H1 (cell line): ENCODE measurements around the gene SMG1. TPM values are rescaled to one million over a fixed set of nuclear protein-coding genes. Genes with fewer than 3 reads are reported as not detected.

Experiments
- CTCF ChIA-PET: fragments of 300-600 bp; sonication (Branson Sonifier 250); formaldehyde crosslinking; loops from one replicate; lab custom pipeline; 2021; ENCODE audit not compliant: partially characterized antibody; lab: Charles Lee
- POLR2A ChIA-PET: fragments of 300-600 bp; sonication (Branson Sonifier 250); formaldehyde crosslinking; loops from one replicate; lab custom pipeline; 2021; ENCODE audit warnings: inconsistent platforms; ENCODE audit not compliant: partially characterized antibody; lab: Charles Lee
- DNase-seq, 2 experiments: peaks; one replicate each; pipeline versions ENCODE4 v3.0.0 to v3.0.0-alpha.2; 2010 to 2022; ENCODE audit warnings: low spot score in 2 of 2, low read depth in 1 of 2, mixed read lengths in 1 of 2
- FAIRE-seq: peaks from 2 replicates; lab custom pipeline; 2011; peaks lifted over from hg19 to GRCh38; lab: Jason Lieb, UNC
- H2AFZ ChIP-seq: 2 replicates; pipeline ENCODE4 v1.8.1; 2012; ENCODE audit warnings: low read length, inconsistent platforms
- H2AK5ac ChIP-seq: 2 replicates; pipeline ENCODE4 v1.6.1; 2013; ENCODE audit warnings: low read depth, low read length
- H2BK120ac ChIP-seq: replicated peaks from 2 replicates; pipeline ENCODE3; 2013; ENCODE audit warnings: low read depth, low read length, inconsistent platforms
- H2BK12ac ChIP-seq: 2 replicates; pipeline ENCODE4 v1.6.1; 2013; ENCODE audit warnings: low read depth, low read length
- H2BK15ac ChIP-seq: 2 replicates; pipeline ENCODE4 v1.6.1; 2013; ENCODE audit warnings: low read length
- H2BK20ac ChIP-seq: 2 replicates; pipeline ENCODE4 v1.6.1; 2013; ENCODE audit warnings: low read length
- H2BK5ac ChIP-seq: 2 replicates; pipeline ENCODE4 v1.6.1; 2013; ENCODE audit warnings: low read depth, low read length
- H3K14ac ChIP-seq: 2 replicates; pipeline ENCODE4 v1.6.1; 2013; ENCODE audit warnings: inconsistent platforms; ENCODE audit not compliant: insufficient read length
- H3K18ac ChIP-seq: 2 replicates; pipeline ENCODE4 v1.6.1; 2013; ENCODE audit warnings: low read length; ENCODE audit errors: extremely low read depth
- H3K23ac ChIP-seq: 2 replicates; pipeline ENCODE4 v1.6.1; 2013; ENCODE audit warnings: inconsistent platforms; ENCODE audit not compliant: insufficient read length
- H3K23me2 ChIP-seq: 2 replicates; pipeline ENCODE4 v1.6.1; 2013; ENCODE audit warnings: low read depth, low read length
- H3K27ac ChIP-seq: 2 replicates; pipeline ENCODE4 v1.6.1; 2011; ENCODE audit warnings: low read depth, low read length, inconsistent platforms
- H3K27me3 ChIP-seq, 4 experiments: replicated peaks in 1 of 4; 1 replicate in 1 of 4; 2 replicates in 3 of 4; pipeline versions ENCODE4 v1.6.1 to v1.8.1; 2011 to 2013; ENCODE audit warnings: low read length in 3 of 4, mild to moderate bottlenecking in 3 of 4, inconsistent platforms in 2 of 4, mixed read lengths in 2 of 4, moderate library complexity in 1 of 4; ENCODE audit not compliant: control insufficient read depth in 3 of 4, insufficient read depth in 3 of 4; ENCODE audit errors: extremely low read depth in 1 of 4
- H3K36me3 ChIP-seq, 4 experiments: 2 replicates each; pipeline versions ENCODE4 v1.6.1 to v1.8.1; 2011 to 2013; ENCODE audit warnings: mild to moderate bottlenecking in 4 of 4, low read length in 3 of 4, moderate library complexity in 2 of 4, control low read depth in 1 of 4, inconsistent platforms in 1 of 4; ENCODE audit not compliant: insufficient read depth in 4 of 4, control insufficient read depth in 2 of 4
- H3K4ac ChIP-seq: replicated peaks from 2 replicates; pipeline ENCODE3; 2013; ENCODE audit warnings: low read length, low read depth, mixed read lengths, inconsistent platforms; ENCODE audit not compliant: insufficient read length
- H3K4me1 ChIP-seq, 4 experiments: replicated peaks in 1 of 4; 1 replicate in 1 of 4; 2 replicates in 3 of 4; pipeline versions ENCODE4 v1.6.1 to v1.8.1; 2011 to 2013; ENCODE audit warnings: low read length in 3 of 4, inconsistent platforms in 2 of 4, mixed read lengths in 1 of 4; ENCODE audit not compliant: insufficient read depth in 4 of 4, control insufficient read depth in 3 of 4
- H3K4me2 ChIP-seq, 2 experiments: 2 replicates each; pipeline versions ENCODE4 v1.6.1 to v1.8.1; 2011 to 2013; ENCODE audit warnings: low read depth in 2 of 2, low read length in 2 of 2, control low read depth in 1 of 2, inconsistent platforms in 1 of 2, mild to moderate bottlenecking in 1 of 2; ENCODE audit not compliant: insufficient read depth in 1 of 2
- H3K4me3 ChIP-seq, 4 experiments: fragments of 200-600, 300-600 bp in 1 of 4; sonication (generic), shearing (Covaris generic), sonication (Bioruptor Twin) in 1 of 4; 2 replicates each; pipeline versions ENCODE4 v1.5.1 to v1.8.1; 2011 to 2016; ENCODE audit warnings: low read length in 4 of 4, low read depth in 3 of 4, control low read depth in 2 of 4, inconsistent platforms in 2 of 4, mild to moderate bottlenecking in 2 of 4, mixed read lengths in 1 of 4, moderate library complexity in 1 of 4; ENCODE audit not compliant: insufficient read depth in 2 of 4; ENCODE audit errors: extremely low read depth in 1 of 4
- H3K56ac ChIP-seq: replicated peaks from 2 replicates; pipeline ENCODE3; 2013; ENCODE audit warnings: low read depth, mild to moderate bottlenecking, mixed read lengths, low read length, inconsistent platforms; ENCODE audit not compliant: insufficient read length
- H3K79me1 ChIP-seq: 2 replicates; pipeline ENCODE4 v1.6.1; 2013; ENCODE audit warnings: low read depth, low read length, control low read depth
- H3K79me2 ChIP-seq, 2 experiments: 2 replicates each; pipeline versions ENCODE4 v1.6.1 to v1.8.1; 2012 to 2013; ENCODE audit warnings: low read length in 2 of 2, mild to moderate bottlenecking in 2 of 2, inconsistent platforms in 1 of 2; ENCODE audit not compliant: insufficient read depth in 2 of 2, control insufficient read depth in 1 of 2
- H3K9ac ChIP-seq, 4 experiments: replicated peaks in 1 of 4; 1 replicate in 1 of 4; 2 replicates in 3 of 4; pipeline versions ENCODE4 v1.6.1 to v1.8.1; 2011 to 2013; ENCODE audit warnings: low read depth in 3 of 4, low read length in 3 of 4, control low read depth in 2 of 4, mild to moderate bottlenecking in 2 of 4, moderate library complexity in 2 of 4, inconsistent platforms in 1 of 4; ENCODE audit errors: extremely low read depth in 1 of 4
- H3K9me3 ChIP-seq, 2 experiments: 2 replicates each; pipeline versions ENCODE4 v1.6.1 to v1.8.1; 2012 to 2013; ENCODE audit warnings: mild to moderate bottlenecking in 2 of 2, moderate library complexity in 2 of 2, control low read depth in 1 of 2, inconsistent platforms in 1 of 2, low read depth in 1 of 2, low read length in 1 of 2, mixed read lengths in 1 of 2; ENCODE audit not compliant: insufficient read depth in 2 of 2
- H4K20me1 ChIP-seq, 2 experiments: replicated peaks in 1 of 2; 2 replicates each; pipeline versions ENCODE3 to v1.8.1; 2011 to 2013; ENCODE audit warnings: inconsistent platforms in 2 of 2, low read length in 2 of 2, mild to moderate bottlenecking in 1 of 2; ENCODE audit not compliant: insufficient read depth in 2 of 2, control insufficient read depth in 1 of 2
- H4K5ac ChIP-seq: 2 replicates; pipeline ENCODE4 v1.6.1; 2013; ENCODE audit warnings: low read length, low read depth, mixed read lengths, inconsistent platforms; ENCODE audit not compliant: insufficient read length
- H4K8ac ChIP-seq: 2 replicates; pipeline ENCODE4 v1.8.0; 2013; ENCODE audit warnings: mild to moderate bottlenecking, moderate library complexity, low read length, inconsistent platforms; ENCODE audit not compliant: insufficient read depth; ENCODE audit errors: extremely low read depth
- H4K91ac ChIP-seq: replicated peaks from 2 replicates; pipeline ENCODE3; 2013; ENCODE audit warnings: low read length, mixed read lengths, inconsistent platforms; ENCODE audit not compliant: insufficient read length
- CTBP2 ChIP-seq: IDR thresholded peaks from 2 replicates; pipeline ENCODE4 v1.7.0; 2011; ENCODE audit warnings: borderline replicate concordance, mild to moderate bottlenecking, moderate library complexity, mixed read lengths, low read length; ENCODE audit not compliant: insufficient read depth, insufficient read length
- CTCF ChIP-seq, 3 experiments: IDR thresholded peaks; 1 replicate in 2 of 3; 2 replicates in 1 of 3; pipeline versions ENCODE4 v1.5.1 to v1.6.1; 2011; ENCODE audit warnings: low read length in 3 of 3, mild to moderate bottlenecking in 3 of 3, inconsistent platforms in 2 of 3, low read depth in 1 of 3, moderate library complexity in 1 of 3; ENCODE audit not compliant: insufficient read depth in 1 of 3; ENCODE audit errors: control extremely low read depth in 1 of 3
- EP300 ChIP-seq, 2 experiments: IDR thresholded peaks; 1 replicate in 1 of 2; 2 replicates in 1 of 2; pipeline ENCODE4 v1.6.1; 2011 to 2012; ENCODE audit warnings: low read depth in 2 of 2, low read length in 2 of 2, mild to moderate bottlenecking in 2 of 2, borderline replicate concordance in 1 of 2, inconsistent platforms in 1 of 2, moderate library complexity in 1 of 2
- FOSL1 ChIP-seq: IDR thresholded peaks from 2 replicates; pipeline ENCODE4 v1.6.1; 2011; ENCODE audit warnings: mild to moderate bottlenecking, low read depth, low read length, moderate library complexity; ENCODE audit not compliant: insufficient read depth
- KDM1A ChIP-seq: fragments of 200-600, 300-600 bp; sonication (generic); IDR thresholded peaks from 2 replicates; pipeline ENCODE4 v1.7.1; 2016; ENCODE audit warnings: mild to moderate bottlenecking, low read length, borderline replicate concordance
- NRF1 ChIP-seq: IDR thresholded peaks from 2 replicates; pipeline ENCODE4 v1.6.1; 2011; ENCODE audit warnings: mild to moderate bottlenecking, low read depth, low read length, improper control_type of control experiment
- POLR2A ChIP-seq, 2 experiments: IDR thresholded peaks; 1 replicate in 1 of 2; 2 replicates in 1 of 2; pipeline ENCODE4 v1.6.1; 2011; ENCODE audit warnings: low read depth in 2 of 2, low read length in 2 of 2, mild to moderate bottlenecking in 2 of 2; ENCODE audit errors: control extremely low read depth in 1 of 2
- SRF ChIP-seq: IDR thresholded peaks from 2 replicates; pipeline ENCODE4 v1.6.1; 2011; ENCODE audit warnings: mild to moderate bottlenecking, low read depth, low read length, moderate library complexity
- SUZ12 ChIP-seq: fragments of 200-600 bp; sonication (generic); IDR thresholded peaks from 2 replicates; pipeline ENCODE4 v1.6.1; 2012; ENCODE audit warnings: mild to moderate bottlenecking, inconsistent platforms, low read length, moderate library complexity, mixed read lengths
- TCF12 ChIP-seq: IDR thresholded peaks from 2 replicates; pipeline ENCODE4 v1.6.1; 2011; ENCODE audit warnings: low read depth, mild to moderate bottlenecking, low read length
- WGBS, 2 experiments: shearing (Covaris generic) in 1 of 2; methylation state at CpG; one replicate each; pipeline versions ENCODE4 v1.1.6 to v1.1.7; 2013 to 2015; ENCODE audit warnings: low lambda C conversion rate in 2 of 2, mixed read lengths in 2 of 2, inconsistent platforms in 1 of 2, low coverage in 1 of 2, missing lambda C conversion rate in 1 of 2; ENCODE audit not compliant: insufficient replicate concordance in 2 of 2, insufficient coverage in 1 of 2, insufficient read length in 1 of 2; ENCODE audit errors: extremely low coverage in 1 of 2, missing lambda C conversion rate in 1 of 2; 5-methylcytosine and 5-hydroxymethylcytosine counted together
- polyA plus RNA-seq, 7 experiments: library from polyadenylated mRNA; depleted of rRNA in 3 of 7; stranded (reverse) in 5 of 7; unstranded in 2 of 7; fragments of >200 nt in 5 of 7; fragments of 200-250 nt in 2 of 7; gene quantifications; 1 replicate in 5 of 7; 2 replicates in 1 of 7; 4 replicates in 1 of 7; pipeline versions ENCODE4 v1.2.1 to v1.2.3, GENCODE V29; 2011 to 2013; ENCODE audit warnings: missing spikeins in 2 of 7, mixed read lengths in 2 of 7
- total RNA-seq: library from RNA; stranded (reverse); fragmentation: NEBNext Ultra II Directional; extraction: Animal tissue kit (Norgen Biotek cat#: 25700); gene quantifications from 2 replicates; pipeline ENCODE4 v1.2.1, GENCODE V29; 2021
- TF ChIP-seq, protein P1 (sequence below): IDR thresholded peaks from 2 replicates; pipeline ENCODE4 v1.6.1; 2011; ENCODE audit warnings: low read depth, mild to moderate bottlenecking, low read length; ENCODE audit not compliant: insufficient read depth

The SMG1 gene
- total and polyA plus RNA-seq, 2 of the 8 experiments (the other 6 are each of a cell fraction or from before 2014, with no cell fraction given), result 14.9 to 90.6 TPM

- peaks cover 0 to 2% of the 10 kb centered on the region in 2 experiments for H4K20me1 ChIP-seq
- no peak overlapping the region for H3K4me3 ChIP-seq
- FAIRE-seq, result no peak
- no peaks in the 10 kb centered on the region for H3K79me1 ChIP-seq
- H2BK5ac ChIP-seq, result no peak overlapping the region
- no peak overlapping the region for H4K91ac ChIP-seq
- H3K23ac ChIP-seq, result no peak overlapping the region
- H2BK12ac ChIP-seq, result no peak overlapping the region
- H2BK120ac ChIP-seq, result no peak overlapping the region
- no peak overlapping the region for H3K14ac ChIP-seq
- peaks cover 15 to 63% (median 51%) of the 10 kb centered on the region in 4 experiments; a peak in 7 of 8 replicates for H3K36me3 ChIP-seq
- H3K79me2 ChIP-seq, result no peaks in the 10 kb centered on the region
- H3K9me3 ChIP-seq, result no peaks in the 10 kb centered on the region
- no peak overlapping the region for H4K5ac ChIP-seq
- H3K23me2 ChIP-seq, result peaks cover 2% of the 10 kb centered on the region; the same call in 1 of the 2 replicates
- H3K4me2 ChIP-seq, result no peak overlapping the region
- ChIA-PET POLR2A (interaction anchor here (1.3 to 3.2 kb wide), 4 partner anchors 11 to 39 kb away, joined by 3 to 13 read pairs (median 6); partner anchors contain the start of genes ARL6IP1 and RPS15A), CTCF (no interaction called here)
- no peak overlapping the region for H3K27ac ChIP-seq
- H3K56ac ChIP-seq, result no peak overlapping the region
- no peak overlapping the region for H3K9ac ChIP-seq
- no peaks in the 10 kb centered on the region for H3K27me3 ChIP-seq
- H3K18ac ChIP-seq, result no peak overlapping the region
- H3K4me1 ChIP-seq, result no peaks in the 10 kb centered on the region
- H2BK15ac ChIP-seq, result no peak overlapping the region
- WGBS, 2 experiments, result 93% methylated on average over 6 of the region's 6 CpGs; no CpG with 5 or more reads in 1 of the 2 experiments
- no peak overlapping the region for H2AFZ ChIP-seq
- no peak overlapping the region for H2AK5ac ChIP-seq
- H2BK20ac ChIP-seq, result no peak overlapping the region
- no peak overlapping the region; the same call in 1 of the 2 replicates for H4K8ac ChIP-seq
- H3K4ac ChIP-seq, result no peak overlapping the region
- no peak for DNase-seq
- TF ChIP-seq KDM1A, result no peak
- TF ChIP-seq EP300 (IDR thresholded peaks at IDR 0.05; ENCODE audit: borderline replicate concordance in 1 of 2, low read depth in 2 of 2, low read length in 2 of 2), result no peak
- TF ChIP-seq CTBP2, result no peak
- no peak for TF ChIP-seq CTCF (IDR thresholded peaks at IDR 0.05; ENCODE audit: control extremely low read depth in 1 of 3, insufficient read depth in 1 of 3, low read depth in 1 of 3, low read length in 3 of 3)
- no peak for TF ChIP-seq NRF1
- TF ChIP-seq TCF12, result no peak
- no peak for TF ChIP-seq SRF
- no peak for TF ChIP-seq POLR2A (IDR thresholded peaks at IDR 0.05; ENCODE audit: control extremely low read depth in 1 of 2, low read depth in 2 of 2, low read length in 2 of 2)
- TF ChIP-seq SUZ12, result no peak
- TF ChIP-seq, protein P1, sequence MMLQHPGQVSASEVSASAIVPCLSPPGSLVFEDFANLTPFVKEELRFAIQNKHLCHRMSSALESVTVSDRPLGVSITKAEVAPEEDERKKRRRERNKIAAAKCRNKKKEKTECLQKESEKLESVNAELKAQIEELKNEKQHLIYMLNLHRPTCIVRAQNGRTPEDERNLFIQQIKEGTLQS, result no peak
- no peak for TF ChIP-seq FOSL1
Measured at GRCh38 chr16:18829251-18829650, 97.0 kb downstream of the SMG1 start.
